Epidermal melanocyte (primary cell): Measurements from ENCODE around the gene GRAMD1B.
"Not testable (repeated sequence)": the region's sequence is repeated elsewhere in the genome, so short reads cannot be mapped to it uniquely, and the experiment has no call there.

Experiments used
- DNase-seq: peaks from one replicate; pipeline ENCODE4 v3.0.0; 2011; ENCODE audit warnings: low spot score; ENCODE audit not compliant: insufficient read length

GRAMD1B gene

DNA sequence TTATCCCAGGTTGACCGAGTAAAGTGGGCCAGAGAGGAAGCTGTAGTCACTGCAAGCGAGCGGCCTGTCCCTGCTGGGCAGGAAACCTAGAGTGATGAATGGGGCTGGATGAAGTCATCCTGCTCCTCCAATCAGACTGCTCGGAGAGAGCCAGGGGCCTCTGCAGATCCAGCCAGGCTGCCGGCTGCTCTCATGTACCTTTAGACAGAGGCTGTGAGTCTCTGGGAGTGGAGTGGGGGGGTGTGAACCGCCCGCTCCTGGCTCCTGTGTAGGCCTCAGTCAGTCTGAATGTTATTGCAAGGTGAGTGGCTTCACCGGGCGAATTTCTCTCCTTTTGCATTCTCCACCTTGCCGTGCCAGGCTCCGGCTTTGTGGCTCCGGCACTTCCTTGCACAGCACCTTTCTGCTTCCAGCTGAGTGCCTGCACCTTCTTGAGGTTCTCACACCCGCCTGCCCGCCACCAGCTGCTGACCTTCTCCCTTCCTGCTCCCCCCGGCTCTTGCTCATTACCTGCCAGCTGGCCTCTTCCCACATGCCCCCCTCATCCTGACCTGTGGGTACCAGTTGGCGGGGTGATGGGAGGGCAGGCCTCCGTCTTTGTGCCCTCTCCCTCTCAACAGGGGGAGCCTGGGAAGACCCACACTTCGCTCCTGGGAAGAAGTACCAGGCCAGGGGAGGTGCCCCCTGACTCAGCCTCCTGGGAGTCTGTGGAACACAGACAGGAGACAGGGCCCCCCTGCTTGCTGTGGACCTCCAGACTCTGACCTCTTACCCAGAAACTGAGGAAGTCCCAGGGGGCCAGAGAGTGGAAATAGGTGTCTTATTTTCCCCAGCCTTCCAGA is 79.9 kb downstream of the GRAMD1B start:
- no peak for DNase-seq

DNA sequence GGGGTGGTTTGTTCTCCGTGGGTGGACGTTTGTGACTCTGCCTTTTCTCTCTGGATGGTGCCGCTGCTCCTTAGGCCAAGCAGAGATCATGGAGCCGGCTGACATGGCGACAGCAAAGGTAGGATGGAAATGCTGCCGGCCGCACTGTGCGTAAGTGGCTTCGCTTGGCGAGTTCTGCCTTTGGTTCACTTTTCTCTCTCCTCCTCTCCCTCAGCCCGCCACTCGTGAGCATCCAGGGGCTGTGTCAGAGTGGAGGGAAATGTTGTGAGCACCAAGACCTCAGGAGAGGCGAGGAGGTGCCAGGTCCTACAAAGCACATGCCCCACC is 80.5 kb downstream of the GRAMD1B start:
- no peak for DNase-seq

DNA sequence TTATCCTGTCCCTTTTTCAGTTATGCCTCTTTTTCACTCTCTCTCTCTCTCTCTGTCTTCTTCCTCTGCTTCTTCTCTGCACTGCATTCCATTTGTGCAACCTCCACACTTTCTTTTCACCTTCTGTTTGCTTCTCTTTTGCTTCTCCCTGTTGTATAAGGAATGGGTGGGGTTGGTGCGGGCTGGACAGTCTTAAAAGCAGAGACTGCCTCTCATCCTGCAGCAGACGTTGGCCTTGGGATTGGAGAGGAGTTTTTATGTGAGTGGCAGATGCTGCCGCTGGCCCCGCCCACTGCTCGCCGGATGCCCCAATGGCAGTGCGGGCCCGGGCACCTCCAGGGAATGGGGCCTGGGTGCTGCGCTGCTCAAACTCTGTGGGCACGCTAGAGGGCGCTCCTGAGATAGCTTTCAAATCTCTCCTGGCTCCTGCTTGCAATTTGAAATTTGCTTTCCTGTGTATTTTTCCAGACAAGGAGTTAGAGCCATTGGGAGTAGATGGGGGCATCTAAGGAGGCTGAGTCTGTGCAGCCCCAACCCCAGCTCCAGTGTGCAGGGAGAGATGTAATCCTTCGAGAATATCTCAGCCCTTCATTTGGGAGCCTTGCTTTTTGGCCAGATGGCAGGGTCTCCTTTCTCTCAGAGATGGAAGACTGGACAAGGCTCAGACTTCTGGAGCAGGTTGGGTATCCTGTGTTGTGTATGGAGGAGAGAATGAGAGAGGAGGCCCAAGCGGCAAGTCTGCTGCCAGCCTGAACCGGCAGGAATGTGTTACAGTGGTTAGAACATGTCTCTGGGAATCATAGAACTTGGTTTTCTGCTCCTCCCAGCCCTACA is 81.2 kb downstream of the GRAMD1B start:
- DNase-seq, result peak; percentile 82

DNA sequence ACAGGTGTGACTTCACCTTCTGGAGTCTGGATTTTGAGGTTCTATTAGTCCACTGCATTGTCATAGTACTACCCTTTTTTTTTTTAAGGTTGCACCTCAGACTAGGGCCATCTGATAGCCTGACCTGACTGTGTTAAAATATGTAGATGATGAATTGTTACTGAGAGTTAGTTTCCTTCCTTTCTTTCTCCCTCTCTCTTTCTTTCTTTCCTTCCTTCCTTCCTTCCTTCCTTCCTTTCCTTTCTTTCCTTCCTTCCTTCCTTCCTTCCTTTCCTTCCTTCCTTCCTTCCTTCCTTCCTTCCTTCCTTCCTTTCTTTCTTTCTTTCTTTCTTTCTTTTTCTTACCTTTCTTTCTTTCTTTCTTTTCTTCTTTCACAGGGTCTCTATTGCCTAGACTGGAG is 83.2 kb downstream of the GRAMD1B start:
- not testable (repeated sequence) for DNase-seq

DNA sequence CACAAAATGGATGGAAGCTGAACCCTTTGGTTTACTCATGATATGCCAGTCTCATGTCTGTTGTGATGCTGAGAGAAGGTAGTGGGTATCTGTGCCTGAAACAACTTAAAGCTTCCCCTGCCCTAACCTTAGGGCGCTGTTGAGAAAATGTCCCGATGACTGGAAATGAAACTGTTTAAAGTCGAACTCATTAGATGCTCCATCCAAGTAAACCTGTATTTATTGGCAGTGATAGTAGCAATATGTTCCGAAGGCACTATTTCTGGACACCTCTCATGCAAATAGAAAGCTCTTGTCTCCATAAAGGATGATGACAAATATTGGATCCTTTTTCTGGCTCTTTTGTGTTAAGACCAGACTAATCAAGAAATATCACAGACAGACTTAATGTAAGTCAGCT is 86.2 kb downstream of the GRAMD1B start:
- no peak for DNase-seq

DNA sequence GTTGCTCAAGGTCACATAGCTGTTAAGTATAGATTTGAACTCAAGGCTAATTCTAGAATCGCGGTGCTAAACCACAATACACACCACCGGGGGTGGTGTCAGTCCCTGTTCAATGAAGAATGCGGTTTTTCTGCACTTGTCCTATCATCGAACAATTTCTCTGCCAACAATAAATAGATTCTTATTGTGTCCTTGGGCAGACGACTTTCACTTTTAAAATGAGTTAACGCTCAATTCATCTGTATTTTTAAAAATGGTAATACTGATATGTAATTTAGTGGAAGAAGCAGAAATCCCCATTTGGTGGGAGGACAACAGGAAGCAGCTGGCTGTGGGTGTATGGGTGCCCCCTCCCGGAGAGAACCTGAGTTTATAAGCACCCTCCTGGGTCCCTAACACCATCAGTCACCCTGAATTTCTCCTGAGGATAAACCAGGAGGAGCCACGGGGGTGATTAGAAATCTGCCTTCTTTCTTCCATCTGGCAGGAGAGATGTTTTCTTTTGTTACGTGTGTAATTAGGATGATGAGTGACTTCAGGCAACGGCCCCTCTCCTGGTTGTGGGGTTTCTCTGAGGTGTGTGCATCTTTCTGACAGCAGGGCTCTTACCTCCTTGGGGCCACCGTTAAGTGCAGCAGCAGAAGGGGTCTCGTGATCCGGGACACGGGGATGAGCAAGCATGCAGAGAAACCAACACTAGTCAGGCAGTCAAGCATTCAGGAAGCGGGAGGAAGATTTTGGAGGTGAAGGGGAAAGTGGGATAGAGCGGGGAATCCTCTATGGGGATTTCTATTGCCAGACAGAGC is 87.7 kb downstream of the GRAMD1B start:
- DNase-seq, result no peak

DNA sequence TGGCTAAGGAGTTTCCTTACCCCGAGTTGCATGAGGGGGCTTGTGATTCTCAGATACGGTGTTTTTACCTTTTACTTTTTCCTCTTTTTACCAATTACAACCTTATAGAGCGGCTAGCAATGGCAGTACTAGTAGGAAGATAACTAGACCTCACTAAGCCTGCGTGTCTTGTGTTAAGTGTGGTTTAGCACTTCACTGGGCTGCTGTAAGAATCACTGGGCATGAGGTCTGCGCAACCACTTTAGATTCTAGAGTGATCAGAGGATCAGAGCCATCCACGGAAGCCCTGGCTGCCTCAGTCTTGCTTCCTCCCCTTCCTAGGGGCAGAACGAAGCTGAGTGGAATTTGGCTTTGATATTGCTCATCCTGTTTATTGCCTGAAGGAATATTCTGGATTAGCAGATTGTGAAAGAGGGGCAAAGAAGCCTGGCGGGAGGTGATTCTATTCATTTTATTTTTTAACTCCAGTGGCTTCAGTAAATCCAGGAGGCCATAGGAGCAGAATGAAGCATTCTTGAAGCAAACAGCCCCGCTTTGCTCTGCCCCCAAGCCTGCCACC is 88.5 kb downstream of the GRAMD1B start:
- no peak for DNase-seq

DNA sequence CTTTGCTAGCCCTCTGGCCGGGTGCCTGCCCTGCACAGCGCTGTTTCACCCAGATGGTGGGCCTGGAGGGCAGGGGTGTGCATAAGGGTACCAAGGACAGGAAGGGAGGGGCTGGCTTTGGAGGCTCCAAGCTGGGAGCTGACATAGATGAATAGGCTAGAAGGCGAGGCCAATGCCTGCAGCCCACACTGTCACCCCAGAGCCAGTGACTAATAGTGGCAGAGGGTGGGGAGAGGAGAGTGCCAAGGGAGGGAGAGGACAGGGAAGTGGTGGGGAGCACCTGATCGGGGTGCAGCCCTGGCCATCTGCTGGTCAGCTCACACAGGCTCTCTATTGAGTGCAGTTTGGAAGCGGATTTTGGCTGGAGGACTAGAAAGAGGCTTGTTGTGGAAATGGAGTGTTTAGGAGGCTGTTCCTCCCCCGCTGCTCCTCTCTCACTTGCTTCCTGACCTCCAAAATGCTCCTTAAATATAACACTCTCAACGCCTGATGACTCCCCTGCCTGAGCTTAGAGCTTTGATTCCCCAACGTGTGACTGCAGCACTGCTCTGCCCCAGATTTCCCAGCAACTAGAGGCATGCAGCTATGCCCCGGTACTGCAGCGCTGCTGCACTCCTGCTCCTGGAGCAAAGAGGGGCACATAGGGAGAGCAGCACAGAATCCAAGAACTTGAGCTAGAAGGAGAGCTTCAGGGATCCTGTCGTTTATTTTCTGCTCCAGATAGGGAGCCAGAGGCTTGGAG is 89.2 kb downstream of the GRAMD1B start:
- DNase-seq, result no peak

DNA sequence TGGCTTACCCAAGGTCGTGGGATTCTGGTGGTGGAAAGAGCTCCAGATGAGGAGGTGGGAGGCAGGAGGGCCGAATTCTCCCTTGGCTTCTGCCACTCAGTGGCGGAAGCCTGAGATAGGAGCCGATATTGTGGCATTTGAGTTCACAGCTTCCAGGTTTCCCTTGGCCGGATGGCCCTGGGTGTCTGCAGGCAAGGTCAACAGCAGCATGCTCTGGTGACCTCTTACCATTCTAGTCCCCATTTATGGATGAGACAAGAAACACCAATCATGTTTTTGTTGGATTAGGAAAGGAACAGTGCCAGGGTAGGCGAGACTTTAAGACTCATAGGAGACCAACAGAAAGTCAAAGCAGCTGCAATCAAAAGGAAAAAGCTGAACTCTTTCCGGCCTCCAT is 89.7 kb downstream of the GRAMD1B start:
- DNase-seq, result no peak

DNA sequence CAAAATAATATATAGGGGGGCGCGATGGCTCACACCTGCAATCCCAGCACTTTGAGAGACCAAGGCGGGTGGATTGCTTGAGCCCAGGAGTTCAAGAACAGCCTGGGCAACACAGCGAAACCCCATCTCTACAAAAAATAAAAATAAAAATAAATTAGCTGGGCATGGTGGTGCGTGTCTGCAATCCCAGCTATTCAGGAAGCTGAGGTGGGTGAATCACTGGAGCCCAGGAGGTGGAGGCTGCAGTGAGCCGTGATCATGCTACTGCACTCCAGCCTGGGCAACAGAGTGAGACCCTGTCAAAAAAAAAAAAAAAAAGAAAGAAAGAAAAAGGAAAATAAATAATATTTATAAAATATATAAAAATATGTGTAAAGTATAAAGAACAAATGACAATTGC is 90.4 kb downstream of the GRAMD1B start:
- DNase-seq, result not testable (repeated sequence)

DNA sequence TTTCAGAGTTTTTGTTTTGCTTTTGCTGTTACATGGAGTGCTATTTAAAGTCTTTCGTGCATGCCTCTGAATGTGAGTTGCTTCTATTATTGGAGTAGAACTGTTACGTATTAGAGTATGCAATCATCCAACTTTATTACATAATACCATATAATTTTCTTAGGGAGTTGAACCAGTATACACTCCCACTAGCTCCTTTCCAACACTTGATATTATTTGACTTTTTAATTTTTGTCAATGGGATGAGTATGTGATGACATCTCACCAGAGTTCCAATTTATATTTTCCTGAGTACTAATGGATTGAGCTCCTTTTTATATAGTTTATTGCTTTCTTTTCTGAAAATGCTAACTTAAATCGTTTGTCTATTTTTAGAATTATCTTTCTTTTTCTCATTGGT is 90.9 kb downstream of the GRAMD1B start:
- DNase-seq, result no peak

DNA sequence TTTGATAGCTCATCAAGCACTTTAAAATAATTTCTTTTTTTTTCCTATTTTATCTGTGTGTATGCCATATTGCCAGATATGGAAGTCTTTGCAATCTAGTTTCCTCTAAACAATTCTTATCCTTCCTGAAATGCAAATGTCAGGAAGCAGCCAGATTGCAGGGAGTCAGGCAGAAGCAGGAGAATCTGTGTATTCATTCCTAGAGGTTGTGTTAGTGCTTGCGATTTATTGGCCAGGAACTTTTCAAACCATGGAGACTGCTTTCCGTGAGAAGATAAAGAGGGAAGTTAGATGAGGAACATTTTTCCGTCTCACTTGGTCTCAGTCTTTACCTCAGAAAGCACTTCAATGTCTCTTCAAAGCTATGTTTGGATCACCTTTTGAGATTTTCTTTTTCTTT is 91.9 kb downstream of the GRAMD1B start:
- DNase-seq, result no peak

DNA sequence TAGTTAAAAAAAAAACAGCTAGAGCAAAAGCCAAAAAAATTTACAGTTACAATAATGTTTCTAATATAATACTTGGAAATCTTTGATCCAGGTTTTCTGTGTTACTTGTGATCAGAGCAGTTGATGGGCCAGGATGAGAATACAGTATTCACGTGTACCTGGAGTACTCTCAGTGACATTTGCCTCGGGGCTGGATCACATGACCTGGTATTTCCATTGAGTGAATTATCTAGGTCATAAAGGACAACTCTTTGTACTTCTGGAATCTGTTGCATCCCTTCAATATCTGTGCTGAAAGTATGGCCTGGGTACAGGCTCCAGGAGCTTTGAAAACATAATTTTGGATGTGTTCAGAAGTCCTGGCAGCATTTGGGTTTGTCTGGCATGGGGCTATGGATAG is 93.5 kb downstream of the GRAMD1B start:
- no peak for DNase-seq

DNA sequence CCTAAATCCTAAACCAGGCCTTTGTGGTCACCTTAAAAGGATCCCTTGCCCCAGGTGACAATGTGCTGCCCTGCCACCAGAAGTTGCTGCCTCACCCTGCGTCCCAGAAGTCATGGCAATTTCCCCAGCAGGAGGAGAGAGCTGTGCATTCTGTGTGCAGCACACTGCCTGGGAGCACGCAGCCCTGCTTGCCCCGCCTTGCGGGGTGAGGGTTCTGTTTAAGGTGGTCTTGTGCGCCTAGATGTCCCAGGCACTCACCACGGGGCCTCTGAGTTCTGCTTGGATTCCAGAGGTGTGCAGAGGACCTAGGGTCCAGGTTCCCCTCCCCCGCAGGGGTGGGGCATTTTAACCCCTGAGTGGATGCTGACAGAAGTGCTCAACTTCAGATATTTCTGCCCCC is 95.0 kb downstream of the GRAMD1B start:
- no peak for DNase-seq

DNA sequence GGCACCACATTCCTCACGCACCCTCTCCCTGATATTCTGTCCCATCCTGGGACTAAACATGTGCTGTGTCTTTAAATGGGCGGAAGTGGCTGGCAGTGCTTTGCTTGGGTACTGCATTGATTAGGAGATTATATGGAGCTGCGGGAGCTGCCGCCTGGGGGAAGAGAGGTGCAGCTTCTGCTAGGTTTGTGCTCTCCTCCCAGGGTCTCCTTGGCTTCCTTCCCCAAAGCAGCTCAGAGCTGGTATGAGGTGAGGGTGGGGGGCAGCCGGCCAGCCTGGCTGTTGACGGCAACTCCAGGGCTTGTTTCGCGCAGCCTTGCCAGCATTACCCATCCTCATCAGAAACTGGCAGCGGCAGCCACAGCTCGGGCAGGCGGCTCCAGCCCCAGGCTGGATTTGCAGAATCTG is 95.4 kb downstream of the GRAMD1B start:
- no peak for DNase-seq

DNA sequence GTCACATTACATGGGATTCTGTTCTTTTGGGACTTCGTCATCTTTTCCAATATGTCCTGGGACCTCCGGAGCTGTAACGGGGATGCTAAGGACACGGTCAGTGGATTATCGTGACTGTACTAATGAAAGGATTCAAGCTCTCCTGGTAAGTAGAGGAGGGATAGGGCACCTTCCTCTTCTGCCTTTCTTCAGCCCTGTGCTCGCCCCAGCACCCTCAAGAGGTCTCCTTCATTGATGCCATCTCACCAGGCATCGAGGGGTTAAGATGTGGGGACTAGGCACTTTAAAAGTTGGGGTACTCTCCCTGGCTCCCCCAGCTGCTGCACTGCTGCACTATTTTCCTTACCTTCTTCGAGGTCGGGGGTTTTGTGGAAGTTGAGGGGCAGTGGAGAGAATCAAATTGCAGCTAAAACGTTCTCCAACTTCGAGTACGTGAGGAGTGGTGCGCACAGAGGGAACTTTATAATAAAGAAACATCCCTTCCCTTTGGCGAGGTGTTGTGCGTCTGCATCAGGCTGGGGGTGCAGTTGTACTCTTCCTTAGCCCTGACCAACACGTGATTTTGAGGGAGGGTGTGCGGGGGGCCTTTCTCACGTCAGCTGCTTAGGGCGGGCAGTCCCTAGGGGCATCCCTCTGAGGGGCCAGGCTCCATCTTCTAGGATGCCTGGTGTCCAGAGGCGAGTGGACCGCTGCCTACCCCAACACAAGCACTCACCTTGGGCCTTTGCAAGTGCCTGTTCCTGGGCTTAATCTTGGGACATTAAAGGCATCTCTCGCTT is 96.1 kb downstream of the GRAMD1B start:
- DNase-seq, result no peak

DNA sequence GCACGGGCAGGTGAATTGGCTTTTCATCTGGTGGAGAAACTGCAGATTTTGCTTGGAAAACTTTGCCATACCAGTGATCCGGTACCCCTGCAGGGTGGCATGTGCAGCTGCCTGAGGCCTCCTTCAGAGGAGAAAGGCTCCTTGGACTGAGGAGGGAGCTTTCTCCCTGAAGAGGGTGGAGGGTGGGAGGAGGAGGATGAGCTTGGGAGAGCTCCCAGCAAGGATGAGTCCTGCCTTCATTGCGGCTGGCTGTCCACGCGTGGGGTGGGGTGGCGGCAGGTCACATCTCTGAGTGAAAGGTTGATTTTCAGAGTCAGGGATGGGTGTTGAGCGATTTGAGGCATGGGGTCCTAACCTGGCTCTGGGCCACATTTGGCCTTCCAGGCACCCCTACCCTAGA is 96.8 kb downstream of the GRAMD1B start:
- DNase-seq, result no peak

DNA sequence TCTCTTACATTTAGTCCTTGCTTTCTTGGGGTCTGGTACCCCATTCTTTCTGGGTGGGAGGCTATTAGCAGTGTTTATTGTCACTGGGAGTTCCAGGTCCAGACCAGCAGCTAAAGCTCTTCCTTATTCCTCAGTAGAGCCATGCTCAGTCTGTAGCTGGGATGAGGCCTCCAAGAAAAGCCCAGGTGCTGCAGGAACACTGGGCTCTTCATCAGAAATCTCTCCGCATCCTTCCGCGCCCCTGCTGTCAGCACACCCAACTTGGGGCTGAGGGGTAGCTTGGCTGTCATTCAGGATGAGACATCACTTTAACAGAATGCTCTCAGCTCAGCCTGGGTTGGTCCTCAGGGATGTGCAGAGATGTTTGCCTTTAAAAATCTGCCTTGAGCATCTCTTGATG is 97.5 kb downstream of the GRAMD1B start:
- no peak for DNase-seq

DNA sequence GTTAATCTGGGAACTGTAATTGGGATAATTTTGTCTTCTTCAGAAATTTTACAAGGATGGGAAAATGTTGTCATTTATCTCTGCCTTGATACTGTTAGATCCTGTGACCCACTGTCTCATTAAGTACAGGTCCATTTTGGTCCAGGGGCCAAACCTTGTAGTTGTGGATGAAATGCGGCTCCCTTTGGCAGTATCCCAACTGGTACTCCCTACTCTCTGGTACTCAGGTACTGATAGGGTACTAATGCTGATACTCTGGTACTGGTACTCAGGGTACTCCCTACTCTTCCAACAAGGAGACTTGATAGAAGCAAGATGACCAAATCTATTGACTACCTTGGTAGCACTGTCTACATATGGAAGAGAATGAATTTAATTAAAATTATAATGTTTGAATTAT is 97.9 kb downstream of the GRAMD1B start:
- DNase-seq, result no peak

DNA sequence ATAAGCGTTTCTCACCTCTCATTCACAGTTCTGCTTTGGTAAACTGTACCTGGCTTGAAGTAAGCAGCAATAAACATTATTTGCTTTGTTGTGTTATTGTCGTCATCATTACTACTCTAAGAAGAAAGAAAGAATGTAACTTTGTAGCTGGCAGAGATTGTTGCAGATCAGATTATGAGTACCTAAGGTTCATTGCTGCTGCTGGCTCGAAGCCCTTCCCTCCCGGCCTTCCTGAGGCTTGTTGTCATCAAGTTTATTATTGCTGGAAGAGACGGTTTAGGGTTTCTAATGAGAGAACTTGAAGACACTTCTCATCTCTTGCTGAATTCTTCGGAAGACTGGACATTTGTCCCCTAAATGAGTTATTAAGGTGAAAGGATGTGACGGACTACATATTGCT is 101.3 kb downstream of the GRAMD1B start:
- DNase-seq, result no peak
